ENCODE data around the gene PLEKHA4.
A peak's percentile ranks its signal among the peaks of the same experiment; 100 is the strongest.
"Not testable (repeated sequence)": the region's sequence is repeated elsewhere in the genome, so short reads cannot be mapped to it uniquely, and the experiment has no call there.

PLEKHA4 gene

GRCh38 chr19:48873476-48874302 is 5.3 kb upstream of the PLEKHA4 start:
- no peak for TF ChIP-seq CTCF (IDR thresholded peaks at IDR 0.05)
- H3K27ac ChIP-seq: peak overlapping the region; percentile 97

GRCh38 chr19:48872884-48873475 is 4.6 kb upstream of the PLEKHA4 start:
- peak overlapping the region; percentile 100 for H3K4me2 ChIP-seq (ENCODE audit: low read length)
- no peaks in the 10 kb centered on the region for H3K9me3 ChIP-seq (ENCODE audit: control insufficient read depth, low read length)
- peak overlapping the region; percentile 100 for H3K4me3 ChIP-seq (ENCODE audit: low read depth, low read length)
- H2AFZ ChIP-seq: peak overlapping the region; percentile 74
- peak overlapping the region; percentile 97 for H3K9ac ChIP-seq
- H3K27ac ChIP-seq: peak overlapping the region; percentile 97
- H3K36me3 ChIP-seq (ENCODE audit: control insufficient read depth, insufficient read depth, low read length): no peaks in the 10 kb centered on the region
- no peak for TF ChIP-seq CTCF (IDR thresholded peaks at IDR 0.05)
- H3K27me3 ChIP-seq (ENCODE audit: control insufficient read depth, insufficient read depth, low read length): no peaks in the 10 kb centered on the region
- H3K4me1 ChIP-seq: peaks cover 21% of the 10 kb centered on the region
- peaks cover 9% of the 10 kb centered on the region for H3K79me2 ChIP-seq

More at GRCh38 chr19:48873476-48874302, 5.3 kb upstream of the PLEKHA4 start:
- H3K9me3 ChIP-seq (ENCODE audit: control insufficient read depth, low read length): no peaks in the 10 kb centered on the region
- peak overlapping the region; percentile 100 for H3K4me3 ChIP-seq (ENCODE audit: low read depth, low read length)
- H2AFZ ChIP-seq: peak overlapping the region; percentile 74
- H3K4me1 ChIP-seq: peaks cover 15% of the 10 kb centered on the region
- no peaks in the 10 kb centered on the region for H3K36me3 ChIP-seq (ENCODE audit: control insufficient read depth, insufficient read depth, low read length)
- peak overlapping the region; percentile 100 for H3K4me2 ChIP-seq (ENCODE audit: low read length)
- H3K27me3 ChIP-seq (ENCODE audit: control insufficient read depth, insufficient read depth, low read length): no peaks in the 10 kb centered on the region
- peaks cover 9% of the 10 kb centered on the region for H3K79me2 ChIP-seq
- no peak overlapping the region for H3K9ac ChIP-seq

GRCh38 chr19:48872182-48872883 is 3.9 kb upstream of the PLEKHA4 start, which contains the start of gene PPP1R15A:
PPP1R15A (plus strand) TSS chr19:48872421; CDS start chr19:48873234, 813 bp downstream.
- Histone ChIP-seq H3K9me3 (ENCODE audit: control insufficient read depth, low read length) (no peaks in the 10 kb centered on the region), H3K4me3 (ENCODE audit: low read depth, low read length) (peak within 1 kb of the TSS; percentile 100), H2AFZ (peak within 1 kb of the TSS; percentile 74), H3K36me3 (ENCODE audit: control insufficient read depth, insufficient read depth, low read length) (no peaks in the 10 kb centered on the region), H3K4me2 (ENCODE audit: low read length) (peak within 1 kb of the TSS; percentile 100), H3K9ac (peak within 1 kb of the TSS; percentile 97), H3K27me3 (ENCODE audit: control insufficient read depth, insufficient read depth, low read length) (no peaks in the 10 kb centered on the region), H3K4me1 (peaks cover 21% of the 10 kb centered on the region), H3K27ac (peak within 1 kb of the TSS; percentile 97), H3K79me2 (peaks cover 9% of the 10 kb centered on the region)
- peak; percentile 17 for TF ChIP-seq CTCF (IDR thresholded peaks at IDR 0.05)

GRCh38 chr19:48871471-48872181 is 3.2 kb upstream of the PLEKHA4 start:
- H3K27me3 ChIP-seq (ENCODE audit: control insufficient read depth, insufficient read depth, low read length): not testable (repeated sequence)
- peaks cover 21% of the 10 kb centered on the region for H3K4me1 ChIP-seq

More at GRCh38 chr19:48871471-48872181, 3.2 kb upstream of the PLEKHA4 start:
- Histone ChIP-seq H3K27ac (peak overlapping the region; percentile 97), H3K4me2 (ENCODE audit: low read length) (peak overlapping the region; percentile 100), H2AFZ (peak overlapping the region; percentile 63), H3K4me3 (ENCODE audit: low read depth, low read length) (peak overlapping the region; percentile 100)
- H3K9ac ChIP-seq; H3K36me3 ChIP-seq (ENCODE audit: control insufficient read depth, insufficient read depth, low read length); H3K9me3 ChIP-seq (ENCODE audit: control insufficient read depth, low read length); H3K79me2 ChIP-seq: not testable (repeated sequence)
